Measurements from ENCODE around the gene SOAT2.

The SOAT2 gene

DNA sequence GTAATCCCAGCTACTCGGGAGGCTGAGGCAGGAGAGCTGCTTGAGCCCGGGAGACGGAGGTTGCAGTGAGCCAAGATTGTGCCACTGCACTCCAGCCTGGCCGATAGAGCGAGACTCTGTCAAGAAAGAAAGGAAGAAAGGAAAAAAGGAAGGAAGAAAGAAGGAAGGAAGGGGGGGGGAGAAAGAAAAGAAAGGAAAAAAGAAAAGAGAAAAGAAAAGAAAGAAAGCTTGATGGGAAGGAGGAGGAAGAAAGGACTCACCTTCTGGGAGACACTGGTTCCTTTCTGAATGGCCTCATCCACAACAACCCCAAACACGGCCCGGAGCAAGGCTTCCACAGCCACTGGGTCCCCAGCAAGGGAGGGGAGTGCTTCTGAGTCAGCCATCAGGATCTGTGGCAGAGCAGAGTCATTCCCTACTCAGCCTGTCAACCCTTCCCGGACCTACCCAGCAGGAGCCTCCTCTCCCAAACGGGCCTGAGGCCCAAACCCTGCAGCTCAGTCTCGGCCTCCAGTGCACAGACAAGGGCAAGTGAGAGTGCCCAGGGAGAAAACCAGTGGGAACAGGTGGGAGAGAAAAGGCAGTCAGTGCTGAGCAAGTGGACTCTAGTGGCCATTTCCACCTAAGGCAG is 69.9 kb downstream of the SOAT2 start:
- H3K4me3 ChIP-seq (ENCODE audit: low read depth, low read length, poor library complexity, severe bottlenecking) = no peak overlapping the region
- no peaks in the 10 kb centered on the region for H3F3A ChIP-seq (ENCODE audit: insufficient read depth, low read length)
- no peaks in the 10 kb centered on the region for H4K20me1 ChIP-seq (ENCODE audit: insufficient read depth, low read length)
- no peaks in the 10 kb centered on the region for H3K4me1 ChIP-seq (ENCODE audit: insufficient read depth, low read length, severe bottlenecking)
- no peak overlapping the region for H3K4me2 ChIP-seq (ENCODE audit: low read length)
- no peaks in the 10 kb centered on the region for H3K27me3 ChIP-seq (ENCODE audit: insufficient read depth, low read length)
- H3K36me3 ChIP-seq (ENCODE audit: insufficient read depth, low read length) = no peaks in the 10 kb centered on the region; the same call in 1 of the 2 replicates
- no peaks in the 10 kb centered on the region for H3K9me2 ChIP-seq (ENCODE audit: low read depth, low read length)
- H3K79me2 ChIP-seq (ENCODE audit: insufficient read depth, low read length) = no peaks in the 10 kb centered on the region
- no peak overlapping the region for H3K9ac ChIP-seq (ENCODE audit: low read length)
- no peak overlapping the region for H2AFZ ChIP-seq (ENCODE audit: low read length)
- TF ChIP-seq CTCF (IDR thresholded peaks at IDR 0.05; ENCODE audit: low read length) (no peak), EZH2 (IDR thresholded peaks at IDR 0.05; ENCODE audit: borderline replicate concordance, low read length) (no peak)
- no peak overlapping the region for H3K27ac ChIP-seq (ENCODE audit: low read depth, low read length, poor library complexity, severe bottlenecking)
- no peaks in the 10 kb centered on the region for H3K9me3 ChIP-seq (ENCODE audit: low read length)
